GM18520 (cell line): ENCODE measurements around the gene BICD2.

Experiments
- ATAC-seq: cut with Tn5 transposase; IDR thresholded peaks from one replicate; pipeline ENCODE4 v1.9.1; 2021; ENCODE audit not compliant: unreplicated experiment

BICD2 gene

DNA sequence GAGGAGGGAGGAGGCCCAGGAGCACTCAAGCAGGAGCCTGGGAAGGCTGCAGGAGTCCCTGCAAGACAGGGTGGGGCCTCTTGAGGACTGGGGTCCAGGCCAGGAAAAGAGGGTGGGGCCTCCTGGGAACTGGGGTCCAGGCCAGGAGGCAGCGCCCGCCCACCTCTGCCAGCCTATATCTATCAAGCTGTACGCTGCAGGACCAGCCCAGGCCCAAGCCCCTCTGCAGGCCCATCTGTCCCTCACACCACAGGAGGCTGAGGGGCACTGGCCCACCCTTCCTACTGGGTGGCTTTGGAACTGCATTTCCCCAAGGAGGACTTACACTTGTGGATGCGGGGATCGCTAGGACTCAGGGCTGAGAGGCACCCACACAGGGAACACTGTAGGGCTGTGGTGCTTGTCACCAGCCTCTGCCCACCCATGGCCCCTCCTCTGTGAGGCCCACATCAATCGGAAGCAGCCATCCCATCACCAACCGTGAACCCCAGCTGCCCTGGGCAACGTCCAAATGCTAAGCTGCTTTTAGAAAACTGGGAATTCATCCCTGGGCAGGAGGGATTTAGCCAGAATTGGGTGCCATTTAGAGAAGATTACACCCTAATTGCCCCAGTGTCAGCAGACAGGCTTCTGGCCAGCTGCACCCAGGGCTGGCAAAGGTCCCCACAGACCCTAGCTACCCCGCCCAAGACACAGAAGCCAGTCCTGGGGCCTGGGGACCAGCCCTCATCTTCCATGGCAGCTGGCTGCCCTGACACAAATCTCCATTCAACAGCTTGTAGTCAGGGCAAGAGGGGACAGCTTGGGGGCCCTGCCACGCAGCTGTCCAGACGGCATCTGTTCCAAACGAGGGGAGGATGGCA, 15.3 kb downstream of the BICD2 start:
- no peak for ATAC-seq

- ATAC-seq = no peak
Observed at GRCh38 chr9:92748233-92748497, 16.5 kb downstream of the BICD2 start.

- no peak for ATAC-seq
Observed at GRCh38 chr9:92747459-92748232, 17.0 kb downstream of the BICD2 start.

DNA sequence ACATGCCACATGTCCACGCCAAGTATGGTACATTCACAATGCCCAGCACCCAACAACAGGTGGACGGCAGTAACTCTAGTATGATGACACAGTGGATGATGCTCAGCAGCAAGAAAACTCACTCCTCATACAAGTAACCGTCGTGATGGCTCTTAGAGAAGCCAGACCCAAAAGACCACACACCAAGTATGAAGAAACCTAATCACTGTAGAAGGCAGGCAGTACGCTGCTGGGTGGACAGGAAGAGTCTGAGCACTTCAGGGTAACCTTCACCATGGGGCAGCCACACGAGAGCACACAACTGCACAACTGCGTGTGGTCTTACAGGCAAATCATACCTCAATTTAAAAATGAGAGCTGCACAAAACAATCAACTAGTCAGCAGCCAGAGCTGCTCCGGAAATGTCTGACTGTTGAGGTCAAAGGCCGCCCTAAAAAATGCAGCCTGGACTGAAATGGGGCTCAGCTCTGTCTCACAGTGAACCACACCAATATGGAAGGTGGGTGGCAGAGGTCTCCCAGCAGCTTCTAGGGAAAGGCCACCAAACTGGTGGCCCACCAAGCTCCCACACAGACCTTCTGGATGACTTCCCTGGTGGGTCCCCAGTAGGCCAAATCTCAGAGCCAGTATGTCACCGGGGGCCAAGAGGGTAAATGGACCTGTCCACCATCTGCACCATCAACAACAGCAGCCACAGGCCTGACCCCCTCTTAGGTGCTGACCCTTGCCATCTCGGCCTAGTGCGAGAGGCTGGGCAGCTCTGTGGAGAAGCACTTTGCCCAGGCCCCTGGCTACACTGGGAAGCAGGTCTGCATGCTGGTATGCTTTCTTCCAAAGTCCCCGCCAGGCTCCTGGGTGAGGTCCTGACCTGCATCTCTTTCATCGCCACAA, 17.8 kb downstream of the BICD2 start:
- ATAC-seq = no peak

DNA sequence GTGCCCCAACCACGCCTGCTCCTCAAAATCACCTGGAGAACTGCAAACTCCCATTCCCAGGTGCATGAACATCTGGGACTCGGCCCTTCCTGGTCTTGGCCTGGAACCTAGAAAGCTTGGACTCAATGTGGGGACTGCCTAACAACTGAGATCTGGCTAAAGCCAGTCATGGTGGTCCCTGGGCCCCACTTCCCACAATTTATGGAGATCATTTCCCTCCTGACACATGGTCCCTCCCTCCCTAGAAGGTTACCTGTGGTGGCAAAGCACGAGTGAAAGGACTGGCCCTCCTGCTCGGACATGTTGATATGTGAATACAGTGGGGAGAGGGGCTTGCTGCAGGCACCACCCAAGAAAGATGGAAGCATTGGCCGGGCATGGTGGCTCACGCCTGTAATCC, 18.8 kb downstream of the BICD2 start:
- no peak for ATAC-seq

DNA sequence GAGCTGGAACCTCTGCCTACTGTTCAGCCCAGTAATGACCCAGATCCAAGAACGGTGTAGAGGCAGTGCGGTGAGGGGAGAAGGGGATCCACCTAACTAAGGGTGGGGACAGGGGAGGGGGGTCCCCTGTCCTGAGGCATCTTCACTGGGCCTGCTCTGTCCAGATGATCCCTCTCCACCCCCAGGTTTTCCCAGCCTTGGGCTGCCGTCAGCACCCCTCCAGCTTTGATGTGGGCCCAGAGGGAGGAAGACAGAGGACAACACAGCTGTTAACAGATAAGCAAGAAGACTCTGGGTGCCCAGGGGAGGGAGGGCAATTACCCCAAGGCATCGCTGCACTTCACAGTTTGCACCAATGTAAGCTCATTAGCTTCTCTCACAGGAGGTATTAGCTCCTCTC, 19.3 kb downstream of the BICD2 start:
- ATAC-seq = no peak

GRCh38 chr9:92740969-92741368, 23.7 kb downstream of the BICD2 start:
- no peak for ATAC-seq

DNA sequence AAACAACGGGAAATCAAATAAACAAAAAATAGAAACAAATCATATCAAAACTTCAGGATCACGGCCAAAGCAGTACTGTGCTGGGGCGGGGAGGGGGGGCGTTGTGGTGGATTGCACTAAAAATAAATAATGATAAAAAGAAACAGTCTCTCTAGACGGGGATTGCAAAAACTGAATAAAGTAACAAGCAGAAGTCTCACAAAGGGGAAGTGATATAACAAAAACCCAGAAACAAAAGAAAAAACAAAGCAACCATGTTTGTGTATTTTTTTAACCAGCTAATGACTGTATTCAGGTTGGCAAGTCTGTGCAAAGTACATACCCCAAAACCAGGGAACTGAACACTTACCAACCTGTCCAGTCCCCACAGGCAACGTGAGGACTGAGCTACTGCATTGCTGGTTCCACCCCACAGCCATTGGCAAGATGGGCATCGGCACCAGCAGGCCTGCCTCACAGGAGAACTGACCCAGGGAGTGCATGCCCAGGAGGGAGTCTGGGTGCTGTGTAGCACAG, 24.1 kb downstream of the BICD2 start:
- no peak for ATAC-seq

- no peak for ATAC-seq
Observed at GRCh38 chr9:92740009-92740408, 24.6 kb downstream of the BICD2 start.

DNA sequence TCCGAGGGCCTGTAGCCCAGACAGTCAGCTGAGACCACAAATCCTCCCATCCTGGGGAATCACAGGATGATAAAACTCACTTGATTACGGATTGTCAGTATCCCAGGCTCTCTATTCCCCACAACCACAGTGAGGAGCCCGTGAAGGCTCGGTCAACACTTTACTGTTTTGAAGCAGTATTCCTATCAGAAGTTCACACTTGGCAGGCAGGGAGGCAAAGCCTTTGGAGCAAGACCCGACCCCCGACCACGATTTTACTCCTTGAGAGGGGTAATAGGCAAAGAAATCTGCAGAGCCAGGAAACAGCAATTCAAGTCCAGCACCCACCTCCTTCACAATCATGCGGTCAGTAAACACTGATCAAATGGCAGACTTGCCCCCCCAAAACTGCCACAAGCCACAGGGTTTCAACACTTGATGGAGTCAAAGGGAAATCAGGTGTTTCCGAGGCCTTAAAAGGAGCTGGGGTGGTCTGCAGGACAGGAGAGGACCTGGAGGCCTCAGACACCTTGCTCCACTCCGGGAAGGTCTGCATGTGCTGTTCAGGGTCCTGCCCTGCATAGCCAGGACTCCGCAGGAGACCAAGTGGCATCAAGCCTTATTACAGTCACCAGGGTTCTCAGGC, 25.2 kb downstream of the BICD2 start:
- no peak for ATAC-seq

GRCh38 chr9:92738661-92739081, 26.0 kb downstream of the BICD2 start:
- no peak for ATAC-seq

GRCh38 chr9:92737611-92738299, 26.9 kb downstream of the BICD2 start:
- no peak for ATAC-seq

- no peak for ATAC-seq
Observed at GRCh38 chr9:92737216-92737606, 27.4 kb downstream of the BICD2 start.

DNA sequence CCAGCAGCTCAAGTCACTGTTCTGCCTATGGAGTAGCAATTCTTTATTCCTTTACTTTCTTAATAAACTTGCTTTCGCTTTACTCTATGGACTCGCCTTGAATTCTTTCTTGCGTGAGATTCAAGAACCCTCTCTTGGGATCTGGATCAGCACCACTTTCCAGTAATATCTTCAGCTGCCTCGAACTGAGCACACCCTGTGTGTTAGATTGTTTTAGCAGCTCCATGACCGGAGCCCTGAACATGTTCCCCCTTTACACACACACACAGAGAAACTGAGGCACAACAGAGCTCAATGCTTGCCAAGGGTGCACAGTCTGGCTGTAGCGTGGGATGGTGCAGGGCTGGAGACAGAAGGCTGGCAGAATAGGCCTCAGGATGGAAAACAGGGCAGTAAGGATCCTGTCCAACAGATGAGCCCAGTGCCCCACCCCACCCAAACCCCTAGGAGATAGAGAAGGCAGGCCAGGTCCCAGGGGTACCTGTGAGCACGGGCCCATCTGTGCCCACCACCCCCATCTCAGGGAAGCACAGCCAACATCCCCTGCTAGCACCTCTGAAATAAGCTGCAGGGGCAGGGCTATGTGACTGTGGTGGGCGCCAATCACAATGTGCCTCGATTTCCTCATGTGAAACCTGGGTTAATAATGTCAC, 27.9 kb downstream of the BICD2 start:
- no peak for ATAC-seq

DNA sequence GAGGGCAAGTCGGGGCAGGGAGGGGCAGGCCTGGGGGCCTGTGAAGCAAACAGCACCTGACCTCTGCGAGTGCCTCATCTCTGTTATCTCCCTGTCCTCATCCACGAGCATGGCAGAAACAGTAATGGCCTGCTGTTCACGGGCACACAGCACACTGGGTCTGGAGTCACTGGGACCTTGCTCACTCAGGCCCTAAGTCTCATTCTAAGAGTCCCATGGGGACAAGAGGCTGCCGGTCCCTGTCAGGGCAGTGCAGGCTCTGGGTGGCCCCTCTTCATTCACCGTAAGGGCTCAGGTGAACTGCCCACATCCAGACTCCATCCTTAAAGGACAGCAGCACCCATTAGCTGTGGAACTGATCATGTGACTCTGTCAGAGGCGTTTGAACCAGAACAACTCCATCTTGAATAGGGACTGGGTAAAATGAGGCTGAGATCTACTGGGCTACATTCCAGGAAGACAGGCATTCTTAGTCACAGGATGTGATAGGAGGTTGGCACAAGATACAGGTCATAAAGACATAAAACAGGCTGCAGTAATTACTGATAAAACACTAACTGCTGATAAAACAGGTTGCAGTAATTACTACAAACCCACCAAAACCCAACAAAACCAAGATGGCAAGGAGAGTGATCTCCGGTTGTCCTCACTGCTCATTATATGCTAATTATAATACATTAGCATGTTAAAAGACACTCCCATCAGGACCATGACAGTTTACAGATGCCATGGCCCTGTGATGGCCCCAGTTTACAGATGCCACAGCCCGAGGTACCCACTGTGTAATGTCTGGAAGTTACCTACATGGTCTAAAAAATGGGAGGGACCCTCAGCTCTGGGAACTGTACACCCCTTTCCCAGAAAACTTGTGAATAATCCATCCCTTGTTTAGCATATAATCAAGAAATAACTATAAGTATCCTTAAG, 28.7 kb downstream of the BICD2 start:
- ATAC-seq = no peak

GRCh38 chr9:92734931-92735635, 29.6 kb downstream of the BICD2 start:
- ATAC-seq = no peak

- ATAC-seq = no peak
Observed at GRCh38 chr9:92730897-92731296, 33.7 kb downstream of the BICD2 start.

DNA sequence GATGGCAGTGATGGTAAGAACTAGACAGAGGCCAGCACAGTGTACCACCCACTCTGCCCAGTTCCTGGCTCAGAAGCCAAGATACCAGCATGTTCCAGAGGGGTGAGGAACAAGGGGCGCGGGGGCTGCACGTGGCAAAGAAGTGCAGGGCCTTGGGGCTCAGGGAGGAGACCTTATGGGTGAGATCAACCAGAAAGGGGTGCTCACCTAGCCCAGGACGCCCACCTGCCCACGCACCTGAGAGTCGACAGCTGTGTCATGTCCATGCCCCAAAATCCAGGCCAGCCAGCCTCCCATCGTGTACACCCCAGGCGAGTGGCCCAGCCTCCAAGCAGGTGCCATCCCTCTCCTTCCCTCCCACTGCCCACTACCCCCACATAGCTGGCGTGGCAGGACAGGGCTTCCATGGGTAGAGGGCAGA, 34.9 kb downstream of the BICD2 start:
- ATAC-seq = no peak
